ENCODE results near the gene AK4. TPM values are rescaled to one million over a fixed set of nuclear protein-coding genes. Genes with fewer than 3 reads are reported as not detected.

Gene AK4
- polyA plus RNA-seq, 1 donor = 6.9 TPM

DNA sequence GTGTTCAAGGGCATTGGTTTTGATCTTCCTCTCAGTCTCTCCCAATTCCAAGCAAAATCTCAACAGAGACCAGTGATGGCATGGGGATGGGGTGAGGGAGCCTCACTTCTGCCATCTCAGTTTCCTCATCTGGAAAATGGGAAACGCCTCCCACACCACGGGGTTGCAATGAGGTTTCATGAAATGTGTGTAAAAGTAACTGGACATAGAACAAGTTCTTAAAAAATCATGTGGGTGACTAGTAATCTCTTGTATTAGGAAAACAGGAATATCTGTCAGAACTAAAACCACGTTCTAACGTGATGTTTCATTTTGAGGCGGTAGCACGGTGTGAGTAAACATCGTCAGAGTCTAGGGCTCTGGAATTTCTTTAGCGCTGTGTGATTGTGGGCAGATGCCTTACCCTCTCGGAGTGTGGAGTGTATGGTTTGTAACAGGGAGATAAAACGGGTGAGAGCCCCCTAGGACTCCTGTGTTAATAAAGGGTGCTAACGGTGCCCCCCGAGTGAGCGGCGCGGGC, 105.9 kb downstream of the AK4 start:
- DNase-seq = no peak

- peak; percentile 69 for DNase-seq
These were observed 106.5 kb downstream of the AK4 start for GRCh38 chr1:65254320-65255034.

DNA sequence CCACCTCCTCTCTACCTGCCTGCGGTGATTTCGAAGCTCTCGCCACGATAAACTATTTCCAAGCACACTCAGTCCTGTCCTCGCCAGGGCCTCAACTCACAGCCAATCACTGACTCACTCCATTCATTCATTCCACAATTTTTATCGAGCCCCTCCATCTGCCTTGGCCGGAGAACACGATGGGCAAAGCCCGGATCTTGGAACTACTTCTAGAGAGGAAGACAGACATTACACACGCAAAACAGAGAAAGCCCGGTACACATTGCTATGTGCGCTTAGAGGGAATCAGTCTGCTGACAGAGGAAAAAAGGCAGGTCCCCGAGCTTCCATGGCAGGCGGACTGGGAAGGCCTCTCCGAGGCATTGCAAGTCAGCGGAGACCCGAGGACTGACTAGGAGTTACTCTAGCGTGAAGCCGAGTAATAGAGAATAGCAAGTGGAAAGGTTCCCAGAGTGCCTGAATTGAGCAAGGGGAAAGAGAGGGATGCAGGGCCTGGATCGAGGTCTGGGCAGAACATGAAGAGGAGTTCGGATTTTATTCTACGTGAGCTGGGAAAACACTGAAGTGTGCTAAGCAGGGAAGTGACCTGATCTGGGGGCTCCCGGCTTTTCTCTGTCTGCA, 107.1 kb downstream of the AK4 start:
- DNase-seq = no peak

DNA sequence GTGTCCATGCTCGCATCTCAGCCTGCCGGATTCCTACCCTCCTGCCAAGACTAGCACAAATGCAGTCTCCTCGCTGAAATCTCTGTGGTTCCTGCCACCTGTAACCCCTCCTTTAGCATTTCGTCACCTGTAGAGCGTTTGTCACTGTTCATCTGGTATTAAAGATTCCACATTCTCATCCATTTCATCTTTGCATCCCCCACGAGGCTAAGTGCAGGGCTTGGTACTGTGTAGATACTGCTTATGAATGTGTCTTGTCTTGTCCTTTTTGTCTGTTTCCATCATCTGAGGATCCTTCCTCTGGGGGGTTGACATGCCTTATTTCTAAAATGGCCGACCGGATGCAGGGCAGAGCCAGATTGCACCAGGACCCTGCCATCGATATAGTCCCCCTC, 107.7 kb downstream of the AK4 start:
- no peak for DNase-seq

DNA sequence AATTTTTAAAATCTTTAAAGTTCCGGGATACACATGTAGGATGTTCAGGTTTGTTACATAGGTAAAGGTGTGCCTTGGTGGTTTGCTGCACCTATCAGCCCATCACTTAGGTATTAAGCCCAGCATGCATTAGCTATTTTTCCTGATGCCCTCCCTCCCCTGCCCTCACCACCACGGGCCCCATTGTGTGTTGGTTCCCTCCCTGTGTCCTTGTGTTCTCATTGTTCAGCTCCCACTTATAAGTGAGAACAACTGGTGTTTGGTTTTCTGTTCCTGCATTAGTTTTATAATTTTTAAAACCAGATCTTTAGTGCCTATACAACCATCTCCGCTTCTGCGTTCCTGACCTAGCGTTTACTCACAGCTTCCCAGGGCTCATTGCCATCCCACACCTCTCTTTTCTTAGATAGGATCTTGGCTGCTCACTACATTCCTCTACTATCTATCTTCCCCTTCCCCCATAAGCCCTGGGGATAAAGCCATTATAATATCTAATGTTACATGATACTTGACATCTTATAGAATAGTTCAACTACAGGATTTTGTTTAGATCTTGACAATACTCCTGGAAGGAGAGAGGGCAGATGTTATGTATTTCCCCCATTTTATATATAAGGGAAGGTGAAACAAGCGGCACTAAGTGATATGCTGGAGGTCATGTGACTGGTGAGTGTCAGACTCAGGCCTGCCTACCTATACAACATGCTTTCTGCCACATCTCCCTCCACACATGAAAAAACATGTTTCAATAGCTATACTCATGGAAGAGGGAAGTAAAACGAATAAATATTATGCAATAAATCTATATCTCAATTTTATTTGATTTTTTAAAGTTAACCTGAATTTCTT, 109.1 kb downstream of the AK4 start:
- DNase-seq = no peak

GRCh38 chr1:65258106-65258505, 110.1 kb downstream of the AK4 start:
- no peak for DNase-seq

DNA sequence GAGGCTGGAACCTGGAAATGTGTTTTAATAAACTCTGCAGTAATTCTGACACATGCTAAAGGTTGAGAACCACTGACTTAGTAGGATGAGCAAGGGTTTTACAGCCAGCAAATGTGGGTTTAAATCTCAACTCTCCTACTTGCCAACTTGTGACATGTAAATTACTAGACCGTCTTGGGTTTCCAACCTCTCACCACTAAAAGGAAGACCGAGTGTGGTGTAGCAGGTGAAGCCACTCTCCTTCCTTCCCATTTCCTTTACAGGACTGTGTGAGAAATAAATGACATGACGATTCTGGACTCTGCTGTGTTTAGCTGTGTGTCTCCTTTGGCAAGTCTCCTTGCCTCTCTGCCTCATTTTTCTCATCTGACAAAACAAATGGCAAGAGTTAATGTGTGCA, 111.8 kb downstream of the AK4 start:
- DNase-seq = no peak

DNA sequence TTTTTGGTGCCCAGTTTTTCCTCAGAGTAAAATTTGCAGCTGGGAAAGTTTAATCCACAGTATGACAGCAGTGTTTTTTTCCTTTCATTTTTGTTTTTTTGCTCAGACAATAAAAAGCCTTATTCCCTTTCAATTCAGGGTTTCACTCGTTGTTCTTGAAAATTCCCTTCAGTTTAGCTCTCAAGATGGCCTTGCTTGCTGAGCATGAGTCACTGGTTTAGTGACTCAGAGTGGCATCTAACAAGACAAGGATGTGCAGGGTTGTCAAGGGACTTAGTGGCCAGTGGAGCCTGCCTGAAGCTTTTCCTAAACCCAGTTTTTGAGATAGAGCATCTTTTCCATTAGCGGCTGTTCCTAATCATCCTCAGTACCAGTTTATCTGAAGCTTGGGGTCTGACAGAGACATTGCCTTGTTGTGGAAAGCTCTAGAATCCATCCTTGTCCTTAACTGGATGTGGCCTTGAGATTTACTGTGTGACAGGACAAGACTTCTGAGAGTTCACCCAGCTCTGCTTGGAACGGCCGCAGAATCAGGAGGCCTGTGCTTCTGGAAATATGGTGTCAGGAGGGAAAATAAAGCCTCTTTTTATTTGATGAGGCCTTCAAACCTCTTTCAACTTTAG, 113.0 kb downstream of the AK4 start:
- DNase-seq = no peak

GRCh38 chr1:65263286-65263685, 115.3 kb downstream of the AK4 start:
- no peak for DNase-seq

- DNase-seq = peak; percentile 34
These were observed 116.4 kb downstream of the AK4 start for GRCh38 chr1:65264197-65264929.

DNA sequence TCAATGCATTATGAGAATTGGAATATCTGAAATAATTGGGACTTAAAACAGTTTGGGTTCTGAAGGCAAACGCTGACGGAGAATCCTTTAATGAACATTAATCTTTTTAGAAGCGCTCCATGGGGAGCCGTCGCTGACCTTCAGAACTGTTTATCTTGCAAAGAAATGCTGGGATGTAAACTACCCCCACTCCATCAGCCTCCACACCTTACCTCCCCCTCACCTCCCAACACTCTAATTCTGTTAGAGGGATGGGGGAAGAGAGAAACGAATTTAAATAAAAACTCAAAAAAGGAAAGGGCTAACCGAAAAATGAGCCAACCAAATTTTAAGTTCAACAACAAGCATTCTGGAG, 117.3 kb downstream of the AK4 start:
- DNase-seq = no peak

DNA sequence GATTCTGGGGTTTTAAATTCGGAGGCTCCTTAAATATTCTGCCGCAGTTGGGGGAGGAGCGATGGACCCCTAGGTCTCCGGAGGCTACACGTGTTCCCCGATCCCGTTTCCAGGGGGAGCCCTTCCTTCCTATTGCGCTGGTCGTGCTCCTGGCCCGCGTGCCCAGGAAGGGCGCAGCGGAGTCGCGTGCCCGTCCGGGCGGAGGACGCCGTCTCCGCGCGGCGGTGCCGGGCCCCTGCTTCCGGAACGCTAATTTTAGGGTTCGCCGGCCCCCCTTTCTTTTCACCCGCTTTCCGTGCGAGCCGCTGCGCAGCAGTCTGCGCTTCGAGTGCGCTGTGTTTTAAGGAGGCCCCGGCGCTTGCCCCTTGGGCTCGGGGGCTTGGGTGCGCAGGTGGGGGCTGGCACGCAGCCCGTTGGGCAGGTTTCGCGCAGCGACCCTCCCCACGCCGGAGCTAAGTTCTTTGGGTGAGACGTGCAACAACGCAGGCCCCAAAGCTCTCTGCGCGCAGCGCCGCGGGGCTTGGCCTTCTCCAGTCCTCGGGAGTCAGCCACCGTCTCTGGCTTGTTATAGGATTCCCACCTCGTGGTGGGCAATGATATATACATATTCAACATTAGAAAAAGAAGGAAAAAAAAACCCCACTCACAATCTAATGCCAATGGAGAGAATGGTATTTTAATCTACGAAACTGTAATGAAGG, 117.8 kb downstream of the AK4 start:
- peak; percentile 35 for DNase-seq

- DNase-seq = no peak
These were observed 118.5 kb downstream of the AK4 start for GRCh38 chr1:65266476-65266875.

DNA sequence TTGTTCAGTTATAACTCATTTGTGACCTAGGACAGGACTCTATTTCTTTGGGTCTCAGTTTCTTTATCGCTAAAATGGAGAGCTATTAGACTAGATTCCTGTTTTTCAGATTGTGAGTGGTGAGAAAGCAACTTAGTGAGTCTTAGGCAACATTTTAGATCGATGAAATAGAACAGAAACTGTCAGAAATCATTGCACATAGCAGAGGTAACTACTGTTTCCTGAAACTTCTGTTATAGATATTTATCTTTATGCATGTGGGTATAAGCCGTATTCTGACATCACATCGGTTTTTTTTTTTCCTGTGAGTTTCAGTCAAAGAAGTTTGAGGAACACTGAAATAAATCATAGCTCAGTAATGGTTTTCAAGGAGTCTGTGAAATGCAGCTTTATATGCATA, 119.3 kb downstream of the AK4 start:
- DNase-seq = no peak

GRCh38 chr1:65267683-65268082, 119.7 kb downstream of the AK4 start:
- DNase-seq = no peak

DNA sequence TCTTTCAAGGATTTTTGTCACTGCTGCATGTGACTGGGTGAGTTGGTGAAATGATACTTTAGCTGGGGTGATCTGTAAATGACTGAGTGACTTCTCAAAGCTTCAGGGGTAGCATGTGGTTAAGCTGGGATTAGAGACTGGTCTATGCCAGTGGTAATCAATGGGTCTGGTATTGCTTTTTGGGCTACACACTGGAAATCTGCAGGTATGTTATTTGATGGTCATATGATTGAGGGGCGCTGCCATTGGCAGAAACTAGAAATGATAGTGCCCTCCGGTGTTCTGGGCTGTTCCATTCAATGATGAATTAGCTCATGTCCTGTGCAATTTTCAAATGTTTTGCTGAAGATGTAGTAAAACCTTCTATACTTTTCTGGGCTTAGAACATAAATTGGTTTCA, 121.6 kb downstream of the AK4 start:
- no peak for DNase-seq

DNA sequence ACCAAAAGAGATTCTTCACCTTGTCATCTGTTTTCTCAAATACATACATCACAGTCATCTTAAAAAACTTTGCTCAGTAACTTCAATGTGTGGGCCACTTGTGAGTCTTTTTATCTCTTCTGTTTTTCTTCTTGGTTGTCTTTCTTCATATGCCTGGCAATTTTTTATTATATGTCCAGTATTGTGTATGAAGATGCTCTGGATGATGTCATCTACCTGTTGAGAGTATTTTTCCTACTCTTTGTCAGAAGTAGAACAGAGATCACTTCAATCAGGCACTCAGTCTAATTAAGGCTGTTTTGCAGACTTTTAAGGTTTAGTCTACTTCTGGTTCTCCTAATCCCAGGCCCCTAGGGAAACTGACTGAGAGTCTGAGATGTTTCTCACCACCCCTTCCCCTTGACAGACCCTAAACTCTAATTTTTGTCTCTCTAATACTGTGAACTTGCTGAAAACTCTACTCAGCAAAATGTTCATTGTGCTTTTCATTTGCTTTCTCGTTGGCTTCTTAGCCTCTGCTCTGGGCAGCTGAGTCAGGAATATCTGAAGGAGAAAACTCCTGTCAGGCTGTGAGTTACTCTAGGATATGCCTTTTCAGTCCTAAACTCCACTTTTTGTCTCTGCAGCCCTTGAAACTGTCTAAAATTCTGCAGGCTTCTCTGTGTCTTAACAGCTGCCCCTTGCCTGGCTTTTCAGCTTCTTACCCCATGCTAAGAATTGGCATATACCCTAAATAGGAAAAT, 128.4 kb downstream of the AK4 start:
- no peak for DNase-seq

GRCh38 chr1:65277605-65278347, 129.8 kb downstream of the AK4 start:
- DNase-seq = no peak

DNA sequence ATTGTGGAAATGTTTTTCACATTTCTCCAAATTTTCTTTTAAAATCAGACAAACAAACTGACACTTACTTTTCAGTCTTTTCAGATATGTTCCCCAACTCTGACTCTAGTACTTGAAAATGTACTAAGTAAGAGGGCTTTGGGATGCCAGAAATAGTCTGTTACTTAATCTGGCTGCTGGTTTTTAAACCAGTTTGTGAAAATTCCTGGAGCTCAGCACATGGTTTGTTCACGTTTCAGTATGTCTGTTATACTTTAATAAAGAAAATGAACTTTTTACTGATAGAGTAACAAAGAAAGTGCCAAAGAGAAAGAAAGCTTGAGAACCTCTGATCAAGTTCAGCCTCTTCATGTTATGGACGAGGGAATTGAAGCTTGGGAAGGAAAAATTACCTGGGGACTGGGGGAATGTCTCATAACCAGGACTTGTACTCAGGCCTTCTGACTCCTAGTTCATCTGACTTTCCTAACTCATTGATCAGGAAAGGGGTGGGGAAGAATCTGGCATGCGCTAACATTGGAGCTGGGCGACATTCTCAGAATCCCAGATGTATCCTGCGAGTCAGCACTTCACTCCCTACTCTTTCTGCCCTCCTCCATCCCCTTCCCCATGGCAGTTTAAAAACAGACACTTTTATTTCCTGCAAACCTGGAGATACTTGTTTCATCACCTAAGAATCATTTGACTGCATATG, 130.5 kb downstream of the AK4 start:
- DNase-seq = no peak

Data from hindlimb muscle (tissue), 1 donor.